ENCODE results near the gene GRIFIN.

DNA sequence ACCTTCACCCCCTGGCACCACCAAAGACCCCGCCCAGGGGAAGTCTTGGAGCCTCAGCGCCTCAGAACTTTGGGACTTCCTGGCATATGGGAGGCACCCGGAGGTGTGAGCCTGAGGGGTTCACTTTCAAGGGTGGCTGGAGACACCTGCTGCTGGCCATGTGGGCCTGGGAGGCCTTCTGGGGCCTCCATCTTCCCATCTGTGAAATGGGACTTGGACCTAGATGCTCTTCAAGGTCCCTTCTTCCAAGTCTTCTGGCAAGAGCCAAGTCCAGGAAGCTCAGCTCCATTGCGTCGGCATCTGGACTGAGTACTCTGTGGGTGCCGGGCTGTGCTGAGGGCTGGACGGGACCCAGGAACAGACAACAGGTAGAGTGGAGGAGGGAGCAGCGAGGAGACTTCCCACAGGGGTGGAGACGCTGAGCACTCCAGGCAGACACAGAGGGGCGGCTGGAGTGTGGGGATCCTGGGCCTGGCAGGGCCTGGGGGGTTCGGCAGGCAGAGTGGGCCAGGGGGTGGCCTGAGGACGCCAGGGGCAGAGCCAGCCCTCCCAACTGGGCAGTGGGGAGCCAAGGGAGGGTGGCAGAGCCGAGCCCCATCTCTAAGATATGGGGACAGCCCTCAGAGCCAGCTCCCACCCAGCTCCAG lies 34.1 kb upstream of the GRIFIN start:
- no peak for TF ChIP-seq EZH2phosphoT487 (IDR thresholded peaks at IDR 0.05; ENCODE audit: insufficient read depth, low read depth)
- no peak for TF ChIP-seq EZH2 (IDR thresholded peaks at IDR 0.05; ENCODE audit: insufficient read depth, poor library complexity, severe bottlenecking)

Measured in GM23248 (cell line).